Endodermal cell (in vitro differentiated cells): ENCODE data around the gene NOS1AP. TPM values are rescaled to one million over a fixed set of nuclear protein-coding genes. Genes with fewer than 3 reads are reported as not detected.

Experiments used
- DNase-seq: peaks from one replicate; pipeline ENCODE4 v3.0.0-alpha.2; 2017
- H3K27ac ChIP-seq: 2 replicates; pipeline ENCODE4 v1.5.1; 2013; ENCODE audit warnings: mild to moderate bottlenecking, low read depth, low read length, moderate library complexity
- H3K27me3 ChIP-seq: 2 replicates; pipeline ENCODE4 v1.6.1; 2013; ENCODE audit warnings: mild to moderate bottlenecking, low read length, moderate library complexity; ENCODE audit not compliant: insufficient read depth, control insufficient read depth, poor library complexity, severe bottlenecking
- H3K36me3 ChIP-seq: 2 replicates; pipeline ENCODE4 v1.7.0; 2013; ENCODE audit warnings: mild to moderate bottlenecking, low read length, moderate library complexity; ENCODE audit not compliant: control insufficient read depth, insufficient read depth
- H3K4me1 ChIP-seq: one replicate; pipeline ENCODE4 v1.7.0; 2013; ENCODE audit warnings: low read length; ENCODE audit not compliant: control insufficient read depth, insufficient read depth
- H3K4me3 ChIP-seq: 2 replicates; pipeline ENCODE4 v1.5.1; 2013; ENCODE audit warnings: mild to moderate bottlenecking, low read length, moderate library complexity
- H3K9ac ChIP-seq: 2 replicates; pipeline ENCODE4 v1.6.1; 2013; ENCODE audit warnings: mild to moderate bottlenecking, low read length, moderate library complexity; ENCODE audit not compliant: poor library complexity, severe bottlenecking; ENCODE audit errors: extremely low read depth
- H3K9me3 ChIP-seq: 2 replicates; pipeline ENCODE4 v1.6.1; 2013; ENCODE audit warnings: mild to moderate bottlenecking, low read length, moderate library complexity; ENCODE audit not compliant: control insufficient read depth
- H3K27ac Mint-ChIP-seq: 2 replicates; pipeline ENCODE4 v1.8.0; 2020; ENCODE audit warnings: mixed read lengths
- H3K27me3 Mint-ChIP-seq: 2 replicates; pipeline ENCODE4 v1.8.0; 2021; ENCODE audit warnings: mild to moderate bottlenecking, mixed read lengths; ENCODE audit not compliant: insufficient read depth
- H3K36me3 Mint-ChIP-seq: 2 replicates; pipeline ENCODE4 v1.8.0; 2020; ENCODE audit warnings: low read depth, mixed read lengths
- H3K4me1 Mint-ChIP-seq: 2 replicates; pipeline ENCODE4 v1.8.0; 2020; ENCODE audit warnings: mixed read lengths
- H3K4me3 Mint-ChIP-seq: 2 replicates; pipeline ENCODE4 v1.8.0; 2020; ENCODE audit warnings: mild to moderate bottlenecking, moderate library complexity, mixed read lengths
- H3K9me3 Mint-ChIP-seq: 2 replicates; pipeline ENCODE4 v1.8.0; 2020; ENCODE audit warnings: mild to moderate bottlenecking, mixed read lengths
- CTCF ChIP-seq: fragments of 200-600 bp; sonication (generic); conservative IDR thresholded peaks from 2 replicates; pipeline ENCODE4 v1.5.0; 2021; ENCODE audit warnings: antibody characterized with exemption, mild to moderate bottlenecking
- WGBS, 2 experiments: methylation state at CpG; one replicate each; pipeline versions ENCODE4 v1.1.5 to v1.1.7; 2013; ENCODE audit warnings: missing lambda C conversion rate in 2 of 2, mixed read lengths in 1 of 2; ENCODE audit not compliant: insufficient coverage in 1 of 2, insufficient read length in 1 of 2; 5-methylcytosine and 5-hydroxymethylcytosine counted together
- total RNA-seq, 2 donors: library from RNA; stranded (reverse); fragmentation: NEBNext Ultra II Directional in 1 of 2; extraction: Animal tissue kit (Norgen Biotek cat#: 25700) in 1 of 2; gene quantifications; 2 replicates in 1 of 2; 3 replicates in 1 of 2; pipeline ENCODE4 v1.2.1, GENCODE V29; 2021

Gene NOS1AP
- total RNA-seq, 2 donors from 2014 or later = 4.8 to 5.9 TPM

- peaks cover 9% of the 10 kb centered on the region for H3K27me3 Mint-ChIP-seq
- Histone ChIP-seq H3K27me3 (no peaks in the 10 kb centered on the region), H3K27ac (no peak overlapping the region), H3K4me3 (no peak overlapping the region), H3K9me3 (no peaks in the 10 kb centered on the region), H3K4me1 (peaks cover 24% of the 10 kb centered on the region), H3K9ac (no peak overlapping the region), H3K36me3 (no peaks in the 10 kb centered on the region)
- peaks cover 43% of the 10 kb centered on the region for H3K4me1 Mint-ChIP-seq
- 80 to 90% methylated on average over 1 to 2 of the region's 2 CpGs for WGBS, 2 experiments
- TF ChIP-seq CTCF = no peak
- no peak for DNase-seq
- H3K4me3 Mint-ChIP-seq = no peak overlapping the region
- H3K36me3 Mint-ChIP-seq = no peaks in the 10 kb centered on the region
- H3K9me3 Mint-ChIP-seq = no peaks in the 10 kb centered on the region
- no peak overlapping the region for H3K27ac Mint-ChIP-seq
These were observed 182.7 kb downstream of the NOS1AP start for GRCh38 chr1:162252214-162252613.

- H3K36me3 Mint-ChIP-seq = no peaks in the 10 kb centered on the region
- no peak for DNase-seq
- WGBS, 2 experiments = 88 to 100% methylated on average over 3 of the region's 3 CpGs
- Histone ChIP-seq H3K4me1 (peaks cover 24% of the 10 kb centered on the region), H3K36me3 (no peaks in the 10 kb centered on the region), H3K27ac (no peak overlapping the region), H3K9me3 (no peaks in the 10 kb centered on the region), H3K4me3 (no peak overlapping the region), H3K9ac (no peak overlapping the region), H3K27me3 (no peaks in the 10 kb centered on the region)
- peaks cover 43% of the 10 kb centered on the region for H3K4me1 Mint-ChIP-seq
- TF ChIP-seq CTCF = no peak
- no peak overlapping the region for H3K27ac Mint-ChIP-seq
- H3K4me3 Mint-ChIP-seq = no peak overlapping the region
- H3K27me3 Mint-ChIP-seq = peaks cover 11% of the 10 kb centered on the region
- no peaks in the 10 kb centered on the region for H3K9me3 Mint-ChIP-seq
These were observed 184.3 kb downstream of the NOS1AP start for GRCh38 chr1:162253790-162254189.

- H3K4me1 Mint-ChIP-seq = peaks cover 19% of the 10 kb centered on the region
- no peak overlapping the region for H3K4me3 Mint-ChIP-seq
- WGBS, 2 experiments = 96 to 100% methylated on average over 2 to 4 of the region's 4 CpGs
- no peak overlapping the region for H3K9ac ChIP-seq
- H3K4me1 ChIP-seq = peaks cover 9% of the 10 kb centered on the region
- no peaks in the 10 kb centered on the region for H3K9me3 ChIP-seq
- no peaks in the 10 kb centered on the region for H3K36me3 ChIP-seq
- no peak for DNase-seq
- no peaks in the 10 kb centered on the region for H3K9me3 Mint-ChIP-seq
- H3K27ac Mint-ChIP-seq = no peak overlapping the region
- no peaks in the 10 kb centered on the region for H3K36me3 Mint-ChIP-seq
- TF ChIP-seq CTCF = no peak
- H3K27me3 ChIP-seq = no peaks in the 10 kb centered on the region
- H3K27ac ChIP-seq = no peak overlapping the region
- no peak overlapping the region for H3K4me3 ChIP-seq
- peaks cover 11% of the 10 kb centered on the region for H3K27me3 Mint-ChIP-seq
These were observed 186.8 kb downstream of the NOS1AP start for GRCh38 chr1:162256287-162256686.
